Rectal smooth muscle tissue (tissue), 1 donor: ENCODE measurements around the gene TCF4.
A peak's percentile ranks its signal among the peaks of the same experiment; 100 is the strongest.

Experiments used
- H3K27ac ChIP-seq: one replicate; pipeline ENCODE4 v1.7.0; 2013; ENCODE audit warnings: low read depth, low read length, inconsistent platforms
- H3K27me3 ChIP-seq: one replicate; pipeline ENCODE4 v1.7.0; 2013; ENCODE audit warnings: low read length; ENCODE audit not compliant: control insufficient read depth, insufficient read depth
- H3K36me3 ChIP-seq: one replicate; pipeline ENCODE4 v1.7.0; 2013; ENCODE audit warnings: low read length; ENCODE audit not compliant: control insufficient read depth, insufficient read depth
- H3K4me1 ChIP-seq: one replicate; pipeline ENCODE4 v1.7.0; 2013; ENCODE audit warnings: low read length; ENCODE audit not compliant: control insufficient read depth, insufficient read depth
- H3K4me3 ChIP-seq: one replicate; pipeline ENCODE4 v1.7.0; 2013; ENCODE audit warnings: low read length
- H3K9ac ChIP-seq: one replicate; pipeline ENCODE4 v1.7.0; 2013; ENCODE audit warnings: low read length

TCF4 gene

GRCh38 chr18:55529581-55529980 lies 58.4 kb downstream of the TCF4 start:
- Histone ChIP-seq H3K9ac (no peak overlapping the region), H3K36me3 (no peaks in the 10 kb centered on the region), H3K27ac (no peak overlapping the region), H3K4me3 (no peak overlapping the region), H3K4me1 (no peaks in the 10 kb centered on the region), H3K27me3 (no peaks in the 10 kb centered on the region)

DNA sequence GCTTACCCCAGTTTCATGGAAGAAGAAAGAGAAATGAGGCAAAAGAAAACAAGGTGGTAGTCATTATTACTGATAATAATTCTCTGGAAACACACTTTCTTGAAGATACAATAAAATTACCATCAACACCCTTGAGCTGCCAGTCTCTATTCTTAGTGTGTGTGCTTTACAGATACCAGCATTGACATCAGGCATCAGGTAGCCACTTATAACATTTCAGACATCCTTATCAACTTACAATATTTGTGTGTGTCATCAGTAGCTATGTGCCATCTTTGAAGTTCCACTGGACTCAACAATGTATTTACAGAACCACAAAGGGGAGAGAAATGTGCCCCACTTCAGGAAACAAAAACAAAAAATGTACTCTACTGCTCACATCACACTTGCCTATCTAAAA lies 62.1 kb downstream of the TCF4 start:
- no peak overlapping the region for H3K27ac ChIP-seq
- H3K27me3 ChIP-seq, result no peaks in the 10 kb centered on the region
- no peaks in the 10 kb centered on the region for H3K36me3 ChIP-seq
- no peak overlapping the region for H3K4me3 ChIP-seq
- H3K4me1 ChIP-seq, result no peaks in the 10 kb centered on the region
- no peak overlapping the region for H3K9ac ChIP-seq

GRCh38 chr18:55524353-55525073 lies 63.5 kb downstream of the TCF4 start:
- H3K9ac ChIP-seq, result no peak overlapping the region
- no peak overlapping the region for H3K4me3 ChIP-seq
- no peak overlapping the region for H3K27ac ChIP-seq
- no peaks in the 10 kb centered on the region for H3K27me3 ChIP-seq
- H3K4me1 ChIP-seq, result no peaks in the 10 kb centered on the region
- no peaks in the 10 kb centered on the region for H3K36me3 ChIP-seq

GRCh38 chr18:55523001-55523400 lies 65.0 kb downstream of the TCF4 start:
- no peak overlapping the region for H3K9ac ChIP-seq
- no peaks in the 10 kb centered on the region for H3K27me3 ChIP-seq
- no peak overlapping the region for H3K4me3 ChIP-seq
- no peaks in the 10 kb centered on the region for H3K4me1 ChIP-seq
- H3K27ac ChIP-seq, result no peak overlapping the region
- no peaks in the 10 kb centered on the region for H3K36me3 ChIP-seq

DNA sequence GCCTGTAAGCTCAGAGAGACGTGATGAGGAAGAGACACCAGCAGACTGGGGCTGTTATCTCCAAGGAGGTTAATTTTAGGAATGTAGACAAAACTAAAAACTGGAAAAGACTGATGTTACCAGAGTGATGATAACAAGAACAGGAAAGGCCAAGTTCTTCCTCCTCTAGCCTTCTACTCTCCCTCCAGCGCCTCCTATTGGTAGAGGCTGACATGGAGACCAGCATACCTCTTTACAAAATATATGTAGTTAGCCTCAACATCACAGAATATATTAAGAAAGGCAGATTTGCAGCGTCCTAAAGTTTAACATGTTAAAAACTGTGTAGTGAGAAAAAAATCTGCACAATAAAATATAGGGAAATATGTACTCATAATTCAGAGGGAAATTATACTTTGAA lies 66.0 kb downstream of the TCF4 start:
- Histone ChIP-seq H3K36me3 (no peaks in the 10 kb centered on the region), H3K27me3 (no peaks in the 10 kb centered on the region), H3K4me3 (no peak overlapping the region), H3K4me1 (no peaks in the 10 kb centered on the region), H3K27ac (no peak overlapping the region), H3K9ac (no peak overlapping the region)

DNA sequence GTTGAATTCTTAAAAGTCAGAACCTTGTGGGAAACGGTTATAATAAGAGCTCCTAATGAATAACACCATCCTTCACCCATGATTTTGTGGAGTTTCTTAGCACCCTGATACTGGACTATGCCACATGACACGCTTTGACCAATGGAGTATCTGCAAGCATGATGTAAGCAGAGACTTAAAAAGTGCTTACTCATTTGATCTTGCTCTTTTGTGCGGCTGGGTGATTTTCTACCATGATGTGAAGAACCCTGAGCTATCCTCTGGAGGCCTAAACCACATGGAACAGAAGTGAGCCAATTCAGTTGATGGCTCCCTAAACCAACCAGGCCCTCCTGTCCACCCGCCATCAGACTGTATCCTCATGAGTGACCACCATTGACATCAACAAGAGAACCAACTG lies 70.9 kb downstream of the TCF4 start:
- H3K27me3 ChIP-seq, result no peaks in the 10 kb centered on the region
- H3K9ac ChIP-seq, result no peak overlapping the region
- no peak overlapping the region for H3K4me3 ChIP-seq
- H3K4me1 ChIP-seq, result no peaks in the 10 kb centered on the region
- H3K36me3 ChIP-seq, result no peaks in the 10 kb centered on the region
- no peak overlapping the region for H3K27ac ChIP-seq

GRCh38 chr18:55515941-55516710 lies 71.9 kb downstream of the TCF4 start:
- H3K4me3 ChIP-seq, result no peak overlapping the region
- H3K27ac ChIP-seq, result no peak overlapping the region

GRCh38 chr18:55515214-55515613 lies 72.8 kb downstream of the TCF4 start:
- H3K4me1 ChIP-seq, result no peaks in the 10 kb centered on the region
- no peak overlapping the region for H3K9ac ChIP-seq
- H3K27me3 ChIP-seq, result no peaks in the 10 kb centered on the region
- no peaks in the 10 kb centered on the region for H3K36me3 ChIP-seq
- no peak overlapping the region for H3K27ac ChIP-seq
- H3K4me3 ChIP-seq, result no peak overlapping the region

More at GRCh38 chr18:55515941-55516710, 71.9 kb downstream of the TCF4 start:
- Histone ChIP-seq H3K9ac (no peak overlapping the region), H3K4me1 (no peaks in the 10 kb centered on the region), H3K36me3 (no peaks in the 10 kb centered on the region), H3K27me3 (no peaks in the 10 kb centered on the region)

DNA sequence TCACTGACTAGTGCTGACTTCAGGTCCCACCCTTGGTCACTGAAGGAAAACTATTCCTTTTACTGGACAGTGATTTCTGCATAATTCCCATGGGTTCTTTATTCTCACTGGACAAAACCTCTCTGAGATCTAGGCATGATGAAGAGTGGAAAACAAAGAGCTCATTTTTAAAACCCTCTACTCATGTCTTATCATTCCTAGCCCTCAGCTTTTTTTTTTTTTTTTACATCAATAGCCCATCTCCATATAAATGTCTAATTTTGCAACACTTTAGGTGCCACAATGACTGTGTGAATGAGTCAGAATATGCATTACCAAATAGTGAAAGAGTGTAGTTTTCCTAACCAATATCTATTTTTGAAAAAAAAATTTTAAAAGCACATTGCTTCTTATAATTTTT lies 74.8 kb downstream of the TCF4 start:
- H3K9ac ChIP-seq, result no peak overlapping the region
- no peaks in the 10 kb centered on the region for H3K4me1 ChIP-seq
- H3K27ac ChIP-seq, result no peak overlapping the region
- H3K27me3 ChIP-seq, result no peaks in the 10 kb centered on the region
- no peak overlapping the region for H3K4me3 ChIP-seq
- no peaks in the 10 kb centered on the region for H3K36me3 ChIP-seq

- Histone ChIP-seq H3K27me3 (no peaks in the 10 kb centered on the region), H3K27ac (no peak overlapping the region), H3K9ac (no peak overlapping the region), H3K4me3 (no peak overlapping the region), H3K4me1 (no peaks in the 10 kb centered on the region), H3K36me3 (no peaks in the 10 kb centered on the region)
Observed at GRCh38 chr18:55511277-55511676, 76.7 kb downstream of the TCF4 start.

DNA sequence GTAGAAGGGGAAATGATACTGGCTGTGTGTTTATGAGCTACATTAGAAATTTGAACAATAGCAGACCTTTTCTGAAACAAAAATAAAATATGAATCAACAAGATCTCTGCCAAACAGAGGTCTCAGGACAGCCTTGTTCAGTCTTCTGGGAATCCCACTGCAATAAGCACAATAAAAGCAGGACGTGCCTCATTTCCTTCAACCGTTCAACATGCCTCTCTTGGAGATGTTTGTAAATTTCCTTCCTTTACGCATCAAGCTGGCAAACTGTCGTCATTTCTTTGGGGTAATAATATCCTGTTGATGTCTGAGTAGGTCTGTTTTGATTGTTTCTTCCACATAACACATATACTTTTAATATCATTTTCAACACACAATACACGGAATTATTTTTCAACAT lies 77.2 kb downstream of the TCF4 start:
- no peak overlapping the region for H3K9ac ChIP-seq
- no peaks in the 10 kb centered on the region for H3K27me3 ChIP-seq
- H3K27ac ChIP-seq, result no peak overlapping the region
- H3K4me3 ChIP-seq, result no peak overlapping the region
- no peaks in the 10 kb centered on the region for H3K36me3 ChIP-seq
- H3K4me1 ChIP-seq, result no peaks in the 10 kb centered on the region

- peak overlapping the region; percentile 43 for H3K27ac ChIP-seq
- no peak overlapping the region for H3K9ac ChIP-seq
- H3K36me3 ChIP-seq, result no peaks in the 10 kb centered on the region
- H3K4me1 ChIP-seq, result no peaks in the 10 kb centered on the region
- H3K27me3 ChIP-seq, result no peaks in the 10 kb centered on the region
- peak overlapping the region; percentile 10 for H3K4me3 ChIP-seq
Observed at GRCh38 chr18:55509631-55510324, 78.2 kb downstream of the TCF4 start.
